GM23338 (cell line): ENCODE data around the gene SNX3. TPM values are rescaled to one million over a fixed set of nuclear protein-coding genes. Genes with fewer than 3 reads are reported as not detected.
A peak's percentile ranks its signal among the peaks of the same experiment; 100 is the strongest.

ENCODE experiments used
- ATAC-seq: fragments of 200-7000 bp; cut with Tn5 transposase; 3 replicates; pipeline ENCODE4 v1.9.1; 2020
- DNase-seq: peaks from one replicate; pipeline ENCODE4 v3.0.0-alpha.2; 2015; ENCODE audit warnings: low spot score
- H2AFZ ChIP-seq: fragments of 200-600 bp; sonication (generic); 2 replicates; pipeline ENCODE4 v1.8.0; 2016; ENCODE audit warnings: antibody characterized with exemption, mild to moderate bottlenecking, moderate library complexity
- H3F3A ChIP-seq: fragments of 200-600 bp; sonication (generic); replicated peaks from 2 replicates; pipeline ENCODE4 v1.8.0; 2017; ENCODE audit warnings: antibody characterized with exemption, mixed run types, low read depth
- H3K27ac ChIP-seq: fragments of 200-600 bp; sonication (generic); 2 replicates; pipeline ENCODE4 v1.6.1; 2016; ENCODE audit warnings: low read depth
- H3K27me3 ChIP-seq: fragments of 200-600 bp; sonication (generic); 2 replicates; pipeline ENCODE4 v1.8.0; 2016; ENCODE audit warnings: mild to moderate bottlenecking, mixed run types, moderate library complexity; ENCODE audit not compliant: insufficient read depth
- H3K36me3 ChIP-seq: fragments of 200-600 bp; sonication (generic); 2 replicates; pipeline ENCODE4 v1.8.0; 2016; ENCODE audit warnings: mild to moderate bottlenecking; ENCODE audit not compliant: insufficient read depth
- H3K4me1 ChIP-seq: fragments of 200-600 bp; sonication (generic); 2 replicates; pipeline ENCODE4 v1.8.0; 2016; ENCODE audit warnings: mild to moderate bottlenecking, moderate library complexity; ENCODE audit not compliant: insufficient read depth
- H3K4me2 ChIP-seq: fragments of 200-600 bp; sonication (generic); 2 replicates; pipeline ENCODE4 v1.7.1; 2017; ENCODE audit warnings: mixed run types
- H3K4me3 ChIP-seq: fragments of 200-600 bp; sonication (generic); 2 replicates; pipeline ENCODE4 v1.6.1; 2016; ENCODE audit warnings: mixed run types
- H3K79me2 ChIP-seq: fragments of 200-600 bp; sonication (generic); replicated peaks from 2 replicates; pipeline ENCODE4 v1.8.0; 2017; ENCODE audit warnings: mild to moderate bottlenecking; ENCODE audit not compliant: insufficient read depth
- H3K9me2 ChIP-seq: fragments of 200-600 bp; sonication (generic); 2 replicates; pipeline ENCODE4 v1.8.0; 2017; ENCODE audit not compliant: insufficient read depth
- H4K20me1 ChIP-seq: fragments of 200-600 bp; sonication (generic); replicated peaks from 2 replicates; pipeline ENCODE4 v1.8.0; 2017; ENCODE audit warnings: mild to moderate bottlenecking; ENCODE audit not compliant: insufficient read depth
- H3K27ac Mint-ChIP-seq: 2 replicates; pipeline ENCODE4 v1.8.0; 2020; ENCODE audit warnings: inconsistent platforms, mild to moderate bottlenecking, moderate library complexity, mixed read lengths
- H3K27me3 Mint-ChIP-seq: 3 replicates; pipeline ENCODE4 v1.8.0; 2022; ENCODE audit warnings: low read depth, mild to moderate bottlenecking, moderate library complexity, mixed read lengths, inconsistent platforms; ENCODE audit not compliant: insufficient read depth, poor library complexity
- H3K36me3 Mint-ChIP-seq: 3 replicates; pipeline ENCODE4 v1.8.0; 2021; ENCODE audit warnings: low read depth, mild to moderate bottlenecking, inconsistent platforms, moderate library complexity, mixed read lengths
- H3K4me1 Mint-ChIP-seq: 3 replicates; pipeline ENCODE4 v1.8.0; 2020; ENCODE audit warnings: mild to moderate bottlenecking, inconsistent platforms, mixed read lengths
- H3K4me3 Mint-ChIP-seq: 3 replicates; pipeline ENCODE4 v1.8.0; 2021; ENCODE audit warnings: moderate library complexity, mild to moderate bottlenecking, inconsistent platforms, mixed read lengths
- H3K9me3 Mint-ChIP-seq: 3 replicates; pipeline ENCODE4 v1.8.0; 2020; ENCODE audit warnings: moderate library complexity, mild to moderate bottlenecking, inconsistent platforms, mixed read lengths
- EZH2 ChIP-seq: fragments of 200-600 bp; sonication (generic); IDR thresholded peaks from one replicate; pipeline ENCODE4 v1.8.0; 2017; ENCODE audit warnings: antibody characterized with exemption, mild to moderate bottlenecking, low read depth; ENCODE audit not compliant: unreplicated experiment
- EZH2phosphoT487 ChIP-seq: fragments of 200-600 bp; sonication (generic); IDR thresholded peaks from one replicate; pipeline ENCODE4 v1.8.1; 2018; ENCODE audit warnings: antibody characterized with exemption; ENCODE audit not compliant: unreplicated experiment
- ZNF114 ChIP-seq: fragments of 250-450 bp; sonication (Bioruptor Pico); IDR thresholded peaks from 2 replicates; pipeline ENCODE4 v1.5.0; 2020; ENCODE audit warnings: mild to moderate bottlenecking, moderate library complexity
- polyA plus RNA-seq: library from polyadenylated mRNA; unstranded; fragments of >200 nt; fragmentation: Nextera tagmentation; extraction: Ambion mirVana; gene quantifications from 2 replicates; pipeline ENCODE4 v1.2.1, GENCODE V29; 2016
- total RNA-seq: library from RNA; depleted of rRNA; stranded (reverse); fragments of >200 nt; shearing (Covaris generic); gene quantifications from 2 replicates; pipeline ENCODE4 v1.2.3, GENCODE V29; 2014
- TF ChIP-seq, protein P1 (sequence below): fragments of 250-450 bp; sonication (Bioruptor Pico); IDR thresholded peaks from 2 replicates; pipeline ENCODE4 v1.5.0; 2020; ENCODE audit warnings: mild to moderate bottlenecking, moderate library complexity
- TF ChIP-seq, protein P2 (sequence below): IDR thresholded peaks from one replicate; pipeline ENCODE4 v1.6.1; 2018; ENCODE audit warnings: antibody characterized with exemption; ENCODE audit not compliant: unreplicated experiment
- TF ChIP-seq, protein P3 (sequence below): IDR thresholded peaks from 2 replicates; pipeline ENCODE4 v1.6.1; 2016; ENCODE audit warnings: antibody characterized with exemption

The SNX3 gene
- total and polyA plus RNA-seq, 2 experiments from 2014 or later, result 87.2 to 123 TPM

DNA sequence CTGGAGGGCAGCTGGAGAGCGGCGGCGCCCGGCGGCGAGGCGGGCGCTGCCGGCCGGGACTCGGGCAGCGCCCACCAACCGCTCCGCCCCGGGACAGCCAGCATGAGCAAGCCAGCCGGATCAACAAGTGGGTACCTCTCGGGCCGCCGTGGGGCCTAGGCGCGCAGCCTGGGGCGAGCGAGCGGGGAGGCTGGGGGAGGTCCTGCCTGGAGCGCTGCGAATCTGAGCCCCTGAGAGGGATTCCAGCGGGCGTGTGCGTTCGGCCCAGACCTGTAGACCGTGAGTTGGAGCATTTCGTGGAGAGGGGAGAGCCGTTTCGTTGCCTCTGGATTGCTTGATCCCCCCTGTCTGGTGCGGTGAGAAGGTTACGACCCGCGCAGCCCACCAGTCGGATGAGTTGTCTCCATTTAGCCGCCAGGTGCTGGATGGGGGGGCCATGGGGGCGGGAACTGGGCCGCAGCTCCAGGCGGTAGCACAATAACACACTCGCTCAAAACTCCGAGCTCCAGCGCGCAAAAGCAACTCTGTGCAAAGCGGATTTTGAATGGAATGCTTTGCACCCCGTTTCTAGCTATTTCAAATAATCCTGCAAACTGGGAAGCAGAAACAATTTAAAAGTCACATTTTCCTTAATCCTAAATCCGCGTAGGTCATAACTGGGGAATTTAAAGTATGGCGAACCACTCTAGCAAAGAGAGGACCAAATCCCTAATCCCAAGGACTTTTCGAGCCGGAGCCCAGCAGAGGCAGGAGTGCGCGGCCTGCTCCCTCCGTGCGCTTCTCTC is 94.0 kb downstream of the SNX3 start:
- TF ChIP-seq EZH2, result peak; percentile 100
- peak; percentile 14 for TF ChIP-seq EZH2phosphoT487
- no peak for TF ChIP-seq ZNF114 (CRISPR knock-in tag)
- peak overlapping the region; percentile 56 for H2AFZ ChIP-seq
- peaks cover 78% of the 10 kb centered on the region for H3K4me1 ChIP-seq
- H3K27me3 ChIP-seq, result peaks cover 100% of the 10 kb centered on the region
- peak overlapping the region; percentile 62 for H3K4me3 ChIP-seq
- Mint-ChIP-seq H3K4me3 (peak overlapping the region; percentile 67), H3K27ac (no peak overlapping the region), H3K27me3 (peaks cover 99% of the 10 kb centered on the region), H3K36me3 (no peaks in the 10 kb centered on the region), H3K9me3 (peaks cover 3% of the 10 kb centered on the region; the same call in 2 of the 3 replicates), H3K4me1 (peaks cover 57% of the 10 kb centered on the region)
- DNase-seq, result peak; percentile 47
- no peaks in the 10 kb centered on the region for H3K79me2 ChIP-seq
- H3K9me2 ChIP-seq, result no peaks in the 10 kb centered on the region
- H3K4me2 ChIP-seq, result peak overlapping the region; percentile 90
- no peaks in the 10 kb centered on the region; the same call in 1 of the 2 replicates for H3K36me3 ChIP-seq
- peaks cover 66% of the 10 kb centered on the region for H3F3A ChIP-seq
- peaks cover 17% of the 10 kb centered on the region for H4K20me1 ChIP-seq
- ATAC-seq, result 0 out of 3 replicates have a peak, but pooled peaks have one; percentile 0
- no peak overlapping the region for H3K27ac ChIP-seq

DNA sequence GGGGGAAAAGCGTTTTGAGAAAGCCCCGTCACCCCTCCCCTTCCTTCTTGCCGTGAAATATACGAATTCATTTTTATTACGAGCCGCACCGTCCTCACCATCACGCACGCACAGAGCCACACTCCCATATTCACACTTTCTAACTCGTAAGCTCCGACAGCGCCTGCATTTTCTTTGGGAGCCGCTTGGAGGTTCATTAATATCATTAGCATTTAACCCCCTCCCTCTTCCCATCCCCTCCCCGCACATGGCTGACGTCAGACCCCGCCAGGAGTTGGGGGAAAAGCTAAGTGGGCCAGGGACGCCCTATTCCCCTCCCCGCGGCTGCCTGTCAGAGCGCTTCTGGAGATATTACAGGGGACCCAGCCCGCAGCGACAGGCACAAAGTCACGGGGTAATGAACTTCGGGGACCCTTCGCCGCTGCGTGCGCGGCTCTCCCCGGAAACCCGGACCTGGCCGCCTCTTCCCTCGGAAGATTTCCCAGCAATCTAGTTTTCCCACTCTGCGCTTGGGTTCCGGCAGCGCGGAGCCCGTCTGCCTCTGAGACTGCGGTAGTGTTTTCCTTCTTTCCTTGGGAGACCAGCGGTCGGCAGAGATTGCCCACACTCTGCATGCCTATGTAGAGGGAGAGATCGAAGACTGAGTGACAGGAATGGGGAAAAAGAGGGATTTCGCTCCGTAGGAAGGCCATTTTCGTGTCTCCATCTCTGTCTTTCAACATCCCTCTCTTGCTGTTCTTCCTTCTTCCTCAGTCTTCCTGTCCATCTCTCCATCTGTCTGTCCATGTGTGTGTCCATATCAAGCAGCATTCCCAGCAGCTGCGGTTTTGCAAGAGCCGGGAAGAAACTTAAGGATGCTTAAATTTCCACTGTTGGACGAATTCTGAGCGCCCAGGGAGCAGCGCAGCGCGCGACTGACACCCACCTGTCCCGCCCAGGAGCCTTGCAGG is 94.9 kb downstream of the SNX3 start, which contains the start of gene NR2E1:
TSS of gene NR2E1 (plus strand) at position 309 of the 950 bp plus-strand sequence. CDS start 744 bp downstream, outside the sequence.
- ATAC-seq (peak; percentile 1; the same call in 2 of the 3 replicates), DNase-seq (peak; percentile 84)
- Histone ChIP-seq H3K4me2 (peak within 1 kb of the TSS; percentile 90), H3K27me3 (peaks cover 100% of the 10 kb centered on the region), H2AFZ (peak within 1 kb of the TSS; percentile 83), H3K4me3 (peak within 1 kb of the TSS; percentile 62), H3K79me2 (no peaks in the 10 kb centered on the region), H3K27ac (no peak within 1 kb of the TSS), H3K9me2 (no peaks in the 10 kb centered on the region), H3F3A (peaks cover 66% of the 10 kb centered on the region), H3K4me1 (peaks cover 69% of the 10 kb centered on the region), H4K20me1 (peaks cover 17% of the 10 kb centered on the region), H3K36me3 (no peaks in the 10 kb centered on the region; the same call in 1 of the 2 replicates)
- peaks cover 55% of the 10 kb centered on the region for H3K4me1 Mint-ChIP-seq
- H3K36me3 Mint-ChIP-seq, result no peaks in the 10 kb centered on the region
- peaks cover 3% of the 10 kb centered on the region; the same call in 2 of the 3 replicates for H3K9me3 Mint-ChIP-seq
- H3K27ac Mint-ChIP-seq, result no peak within 1 kb of the TSS
- peaks cover 99% of the 10 kb centered on the region for H3K27me3 Mint-ChIP-seq
- peak within 1 kb of the TSS; percentile 67 for H3K4me3 Mint-ChIP-seq
- peak; percentile 99 for TF ChIP-seq EZH2
- TF ChIP-seq, protein P1, sequence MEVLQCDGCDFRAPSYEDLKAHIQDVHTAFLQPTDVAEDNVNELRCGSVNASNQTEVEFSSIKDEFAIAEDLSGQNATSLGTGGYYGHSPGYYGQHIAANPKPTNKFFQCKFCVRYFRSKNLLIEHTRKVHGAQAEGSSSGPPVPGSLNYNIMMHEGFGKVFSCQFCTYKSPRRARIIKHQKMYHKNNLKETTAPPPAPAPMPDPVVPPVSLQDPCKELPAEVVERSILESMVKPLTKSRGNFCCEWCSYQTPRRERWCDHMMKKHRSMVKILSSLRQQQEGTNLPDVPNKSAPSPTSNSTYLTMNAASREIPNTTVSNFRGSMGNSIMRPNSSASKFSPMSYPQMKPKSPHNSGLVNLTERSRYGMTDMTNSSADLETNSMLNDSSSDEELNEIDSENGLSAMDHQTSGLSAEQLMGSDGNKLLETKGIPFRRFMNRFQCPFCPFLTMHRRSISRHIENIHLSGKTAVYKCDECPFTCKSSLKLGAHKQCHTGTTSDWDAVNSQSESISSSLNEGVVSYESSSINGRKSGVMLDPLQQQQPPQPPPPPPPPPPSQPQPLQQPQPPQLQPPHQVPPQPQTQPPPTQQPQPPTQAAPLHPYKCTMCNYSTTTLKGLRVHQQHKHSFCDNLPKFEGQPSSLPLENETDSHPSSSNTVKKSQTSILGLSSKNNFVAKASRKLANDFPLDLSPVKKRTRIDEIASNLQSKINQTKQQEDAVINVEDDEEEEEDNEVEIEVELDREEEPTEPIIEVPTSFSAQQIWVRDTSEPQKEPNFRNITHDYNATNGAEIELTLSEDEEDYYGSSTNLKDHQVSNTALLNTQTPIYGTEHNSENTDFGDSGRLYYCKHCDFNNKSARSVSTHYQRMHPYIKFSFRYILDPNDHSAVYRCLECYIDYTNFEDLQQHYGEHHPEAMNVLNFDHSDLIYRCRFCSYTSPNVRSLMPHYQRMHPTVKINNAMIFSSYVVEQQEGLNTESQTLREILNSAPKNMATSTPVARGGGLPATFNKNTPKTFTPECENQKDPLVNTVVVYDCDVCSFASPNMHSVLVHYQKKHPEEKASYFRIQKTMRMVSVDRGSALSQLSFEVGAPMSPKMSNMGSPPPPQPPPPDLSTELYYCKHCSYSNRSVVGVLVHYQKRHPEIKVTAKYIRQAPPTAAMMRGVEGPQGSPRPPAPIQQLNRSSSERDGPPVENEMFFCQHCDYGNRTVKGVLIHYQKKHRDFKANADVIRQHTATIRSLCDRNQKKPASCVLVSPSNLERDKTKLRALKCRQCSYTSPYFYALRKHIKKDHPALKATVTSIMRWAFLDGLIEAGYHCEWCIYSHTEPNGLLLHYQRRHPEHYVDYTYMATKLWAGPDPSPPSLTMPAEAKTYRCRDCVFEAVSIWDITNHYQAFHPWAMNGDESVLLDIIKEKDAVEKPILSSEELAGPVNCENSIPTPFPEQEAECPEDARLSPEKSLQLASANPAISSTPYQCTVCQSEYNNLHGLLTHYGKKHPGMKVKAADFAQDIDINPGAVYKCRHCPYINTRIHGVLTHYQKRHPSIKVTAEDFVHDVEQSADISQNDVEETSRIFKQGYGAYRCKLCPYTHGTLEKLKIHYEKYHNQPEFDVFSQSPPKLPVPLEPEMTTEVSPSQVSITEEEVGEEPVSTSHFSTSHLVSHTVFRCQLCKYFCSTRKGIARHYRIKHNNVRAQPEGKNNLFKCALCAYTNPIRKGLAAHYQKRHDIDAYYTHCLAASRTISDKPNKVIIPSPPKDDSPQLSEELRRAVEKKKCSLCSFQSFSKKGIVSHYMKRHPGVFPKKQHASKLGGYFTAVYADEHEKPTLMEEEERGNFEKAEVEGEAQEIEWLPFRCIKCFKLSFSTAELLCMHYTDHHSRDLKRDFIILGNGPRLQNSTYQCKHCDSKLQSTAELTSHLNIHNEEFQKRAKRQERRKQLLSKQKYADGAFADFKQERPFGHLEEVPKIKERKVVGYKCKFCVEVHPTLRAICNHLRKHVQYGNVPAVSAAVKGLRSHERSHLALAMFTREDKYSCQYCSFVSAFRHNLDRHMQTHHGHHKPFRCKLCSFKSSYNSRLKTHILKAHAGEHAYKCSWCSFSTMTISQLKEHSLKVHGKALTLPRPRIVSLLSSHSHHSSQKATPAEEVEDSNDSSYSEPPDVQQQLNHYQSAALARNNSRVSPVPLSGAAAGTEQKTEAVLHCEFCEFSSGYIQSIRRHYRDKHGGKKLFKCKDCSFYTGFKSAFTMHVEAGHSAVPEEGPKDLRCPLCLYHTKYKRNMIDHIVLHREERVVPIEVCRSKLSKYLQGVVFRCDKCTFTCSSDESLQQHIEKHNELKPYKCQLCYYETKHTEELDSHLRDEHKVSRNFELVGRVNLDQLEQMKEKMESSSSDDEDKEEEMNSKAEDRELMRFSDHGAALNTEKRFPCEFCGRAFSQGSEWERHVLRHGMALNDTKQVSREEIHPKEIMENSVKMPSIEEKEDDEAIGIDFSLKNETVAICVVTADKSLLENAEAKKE (CRISPR knock-in tag), result no peak
- TF ChIP-seq, protein P2, sequence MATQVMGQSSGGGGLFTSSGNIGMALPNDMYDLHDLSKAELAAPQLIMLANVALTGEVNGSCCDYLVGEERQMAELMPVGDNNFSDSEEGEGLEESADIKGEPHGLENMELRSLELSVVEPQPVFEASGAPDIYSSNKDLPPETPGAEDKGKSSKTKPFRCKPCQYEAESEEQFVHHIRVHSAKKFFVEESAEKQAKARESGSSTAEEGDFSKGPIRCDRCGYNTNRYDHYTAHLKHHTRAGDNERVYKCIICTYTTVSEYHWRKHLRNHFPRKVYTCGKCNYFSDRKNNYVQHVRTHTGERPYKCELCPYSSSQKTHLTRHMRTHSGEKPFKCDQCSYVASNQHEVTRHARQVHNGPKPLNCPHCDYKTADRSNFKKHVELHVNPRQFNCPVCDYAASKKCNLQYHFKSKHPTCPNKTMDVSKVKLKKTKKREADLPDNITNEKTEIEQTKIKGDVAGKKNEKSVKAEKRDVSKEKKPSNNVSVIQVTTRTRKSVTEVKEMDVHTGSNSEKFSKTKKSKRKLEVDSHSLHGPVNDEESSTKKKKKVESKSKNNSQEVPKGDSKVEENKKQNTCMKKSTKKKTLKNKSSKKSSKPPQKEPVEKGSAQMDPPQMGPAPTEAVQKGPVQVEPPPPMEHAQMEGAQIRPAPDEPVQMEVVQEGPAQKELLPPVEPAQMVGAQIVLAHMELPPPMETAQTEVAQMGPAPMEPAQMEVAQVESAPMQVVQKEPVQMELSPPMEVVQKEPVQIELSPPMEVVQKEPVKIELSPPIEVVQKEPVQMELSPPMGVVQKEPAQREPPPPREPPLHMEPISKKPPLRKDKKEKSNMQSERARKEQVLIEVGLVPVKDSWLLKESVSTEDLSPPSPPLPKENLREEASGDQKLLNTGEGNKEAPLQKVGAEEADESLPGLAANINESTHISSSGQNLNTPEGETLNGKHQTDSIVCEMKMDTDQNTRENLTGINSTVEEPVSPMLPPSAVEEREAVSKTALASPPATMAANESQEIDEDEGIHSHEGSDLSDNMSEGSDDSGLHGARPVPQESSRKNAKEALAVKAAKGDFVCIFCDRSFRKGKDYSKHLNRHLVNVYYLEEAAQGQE, result no peak
- TF ChIP-seq, protein P3, sequence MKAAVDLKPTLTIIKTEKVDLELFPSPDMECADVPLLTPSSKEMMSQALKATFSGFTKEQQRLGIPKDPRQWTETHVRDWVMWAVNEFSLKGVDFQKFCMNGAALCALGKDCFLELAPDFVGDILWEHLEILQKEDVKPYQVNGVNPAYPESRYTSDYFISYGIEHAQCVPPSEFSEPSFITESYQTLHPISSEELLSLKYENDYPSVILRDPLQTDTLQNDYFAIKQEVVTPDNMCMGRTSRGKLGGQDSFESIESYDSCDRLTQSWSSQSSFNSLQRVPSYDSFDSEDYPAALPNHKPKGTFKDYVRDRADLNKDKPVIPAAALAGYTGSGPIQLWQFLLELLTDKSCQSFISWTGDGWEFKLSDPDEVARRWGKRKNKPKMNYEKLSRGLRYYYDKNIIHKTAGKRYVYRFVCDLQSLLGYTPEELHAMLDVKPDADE, result no peak
- TF ChIP-seq ZNF114 (CRISPR knock-in tag), result no peak
